ENCODE data around the gene MAPKAP1. TPM values are rescaled to one million over a fixed set of nuclear protein-coding genes. Genes with fewer than 3 reads are reported as not detected.

The MAPKAP1 gene
- total RNA-seq, 1 donor from 2014 or later, result 74.6 TPM

DNA sequence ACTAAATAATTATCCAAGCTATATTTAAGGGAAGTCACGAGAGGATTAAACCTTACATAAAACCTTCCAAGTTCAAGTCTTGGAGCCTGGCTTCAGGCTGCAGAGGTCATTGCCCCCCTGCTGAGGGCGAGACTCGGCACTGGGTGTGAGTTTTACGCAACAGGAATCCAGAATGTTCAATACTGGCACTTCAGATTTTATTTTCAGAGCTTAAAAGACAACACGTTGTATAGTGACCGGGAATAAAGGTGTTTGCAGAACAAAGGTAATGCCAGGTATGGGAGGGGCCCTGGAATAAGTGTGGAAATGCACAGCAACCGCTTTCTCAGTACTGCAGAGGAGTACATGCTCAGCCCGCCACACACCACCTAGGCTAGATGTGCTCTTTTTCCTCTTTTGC lies 238.4 kb downstream of the MAPKAP1 start:
- Mint-ChIP-seq H3K9me3 (ENCODE audit: low read depth) (no peaks in the 10 kb centered on the region), H3K4me3 (ENCODE audit: low read depth) (no peak overlapping the region), H3K27ac (peak overlapping the region; percentile 46), H3K4me1 (ENCODE audit: low read depth) (peaks cover 52% of the 10 kb centered on the region), H3K27me3 (no peaks in the 10 kb centered on the region), H3K36me3 (ENCODE audit: insufficient read depth) (no peaks in the 10 kb centered on the region)
- TF ChIP-seq, protein P1, sequence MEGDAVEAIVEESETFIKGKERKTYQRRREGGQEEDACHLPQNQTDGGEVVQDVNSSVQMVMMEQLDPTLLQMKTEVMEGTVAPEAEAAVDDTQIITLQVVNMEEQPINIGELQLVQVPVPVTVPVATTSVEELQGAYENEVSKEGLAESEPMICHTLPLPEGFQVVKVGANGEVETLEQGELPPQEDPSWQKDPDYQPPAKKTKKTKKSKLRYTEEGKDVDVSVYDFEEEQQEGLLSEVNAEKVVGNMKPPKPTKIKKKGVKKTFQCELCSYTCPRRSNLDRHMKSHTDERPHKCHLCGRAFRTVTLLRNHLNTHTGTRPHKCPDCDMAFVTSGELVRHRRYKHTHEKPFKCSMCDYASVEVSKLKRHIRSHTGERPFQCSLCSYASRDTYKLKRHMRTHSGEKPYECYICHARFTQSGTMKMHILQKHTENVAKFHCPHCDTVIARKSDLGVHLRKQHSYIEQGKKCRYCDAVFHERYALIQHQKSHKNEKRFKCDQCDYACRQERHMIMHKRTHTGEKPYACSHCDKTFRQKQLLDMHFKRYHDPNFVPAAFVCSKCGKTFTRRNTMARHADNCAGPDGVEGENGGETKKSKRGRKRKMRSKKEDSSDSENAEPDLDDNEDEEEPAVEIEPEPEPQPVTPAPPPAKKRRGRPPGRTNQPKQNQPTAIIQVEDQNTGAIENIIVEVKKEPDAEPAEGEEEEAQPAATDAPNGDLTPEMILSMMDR (IDR thresholded peaks at IDR 0.05; ENCODE audit: unreplicated experiment), result no peak
- no peak for DNase-seq (ENCODE audit: low spot score, unreplicated experiment)

DNA sequence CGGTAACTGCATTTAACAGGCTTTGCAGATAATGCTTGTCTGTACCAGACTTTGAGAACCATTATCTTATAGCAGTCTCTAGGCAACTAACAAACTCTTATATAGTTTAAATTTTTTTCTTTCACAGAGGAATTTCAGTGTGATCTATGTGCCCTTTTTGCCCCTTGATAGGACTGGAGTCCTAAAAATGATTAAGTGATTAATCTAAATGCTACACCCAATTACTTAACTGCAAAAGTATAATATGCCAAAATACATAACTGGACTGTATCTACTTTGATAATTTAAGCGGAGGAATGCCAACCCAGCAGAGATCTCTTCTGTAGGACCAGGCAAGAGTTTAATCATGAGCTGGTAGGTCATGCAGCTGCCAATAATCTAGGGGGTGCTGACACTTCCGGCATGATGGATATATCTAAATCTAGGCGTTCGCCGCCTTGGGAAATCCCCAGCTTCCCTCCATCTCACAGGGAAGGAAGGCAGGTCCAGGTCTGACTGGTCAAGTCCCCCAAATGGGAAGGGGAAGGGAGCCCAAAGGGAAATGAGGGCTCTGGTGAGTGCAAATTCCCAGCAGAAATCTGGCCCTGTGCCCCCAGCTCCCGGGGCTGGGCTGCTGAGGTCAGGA lies 239.8 kb downstream of the MAPKAP1 start:
- no peaks in the 10 kb centered on the region for H3K27me3 Mint-ChIP-seq
- TF ChIP-seq, protein P1 (IDR thresholded peaks at IDR 0.05; ENCODE audit: unreplicated experiment), result no peak
- no peaks in the 10 kb centered on the region for H3K9me3 Mint-ChIP-seq (ENCODE audit: low read depth)
- no peak overlapping the region for H3K4me3 Mint-ChIP-seq (ENCODE audit: low read depth)
- H3K4me1 Mint-ChIP-seq (ENCODE audit: low read depth), result peaks cover 52% of the 10 kb centered on the region
- H3K36me3 Mint-ChIP-seq (ENCODE audit: insufficient read depth), result no peaks in the 10 kb centered on the region
- H3K27ac Mint-ChIP-seq, result peak overlapping the region; percentile 36
- no peak for DNase-seq (ENCODE audit: low spot score, unreplicated experiment)

DNA sequence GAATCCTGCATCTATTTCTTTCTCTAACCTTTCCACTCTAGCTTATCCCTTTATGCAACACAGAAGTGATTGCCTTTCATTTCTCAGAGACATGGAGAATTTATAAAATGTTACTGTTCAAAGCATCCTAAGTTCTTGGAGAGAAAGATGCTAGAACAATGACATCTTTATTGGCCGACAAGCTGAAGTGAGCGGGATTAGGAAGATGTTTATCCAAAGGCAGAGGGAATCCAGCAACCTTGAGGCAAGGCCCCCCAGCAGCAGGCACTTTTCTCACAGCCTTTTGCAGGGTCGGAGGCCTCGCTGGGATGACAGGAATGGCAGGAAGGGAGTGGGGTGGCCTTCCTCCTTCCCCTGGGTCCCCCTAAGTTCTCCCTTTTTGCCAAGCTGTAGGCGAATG lies 240.6 kb downstream of the MAPKAP1 start:
- Mint-ChIP-seq H3K9me3 (ENCODE audit: low read depth) (no peaks in the 10 kb centered on the region), H3K27ac (no peak overlapping the region), H3K27me3 (no peaks in the 10 kb centered on the region), H3K4me1 (ENCODE audit: low read depth) (peaks cover 52% of the 10 kb centered on the region), H3K4me3 (ENCODE audit: low read depth) (no peak overlapping the region), H3K36me3 (ENCODE audit: insufficient read depth) (no peaks in the 10 kb centered on the region)
- TF ChIP-seq, protein P1 (IDR thresholded peaks at IDR 0.05; ENCODE audit: unreplicated experiment), result no peak
- DNase-seq (ENCODE audit: low spot score, unreplicated experiment), result no peak

DNA sequence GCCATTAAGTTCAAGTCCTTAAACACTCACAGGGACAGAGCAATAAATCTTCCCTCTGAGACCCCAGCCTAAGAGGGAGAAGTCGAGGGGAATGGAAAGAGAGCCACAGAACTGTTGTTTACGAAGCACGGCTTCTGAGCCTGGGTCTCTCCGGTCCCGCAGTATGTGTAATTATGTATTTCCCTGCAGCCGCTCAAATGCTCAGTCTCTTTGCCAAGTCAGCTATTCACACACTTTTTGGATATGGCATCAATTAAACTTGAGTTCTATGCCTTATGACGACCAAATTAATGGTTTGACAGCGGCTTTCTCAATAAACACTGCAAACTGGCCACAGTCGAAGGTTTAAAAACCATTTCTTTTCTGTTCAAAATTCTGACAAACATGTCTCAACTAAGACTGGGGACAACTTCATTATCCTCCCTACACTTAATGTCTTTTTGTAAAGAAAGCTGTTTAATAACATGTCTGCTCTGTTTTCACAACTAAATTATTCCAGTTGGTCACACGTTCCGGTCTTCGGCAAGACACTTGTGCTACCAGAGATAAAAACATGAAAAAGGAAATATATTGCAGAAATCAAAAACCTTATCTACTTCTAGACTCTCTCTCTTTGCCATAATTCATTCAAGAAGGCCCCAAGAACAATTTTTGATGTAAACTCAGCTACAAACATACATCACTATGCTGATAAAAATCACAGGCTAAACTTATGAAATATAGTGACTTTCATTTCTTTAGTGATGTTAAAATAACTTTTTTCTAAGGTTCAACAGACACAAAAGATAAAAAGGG lies 242.2 kb downstream of the MAPKAP1 start:
- DNase-seq (ENCODE audit: low spot score, unreplicated experiment), result no peak
- TF ChIP-seq, protein P1 (IDR thresholded peaks at IDR 0.05; ENCODE audit: unreplicated experiment), result no peak
- Mint-ChIP-seq H3K27me3 (no peaks in the 10 kb centered on the region), H3K4me3 (ENCODE audit: low read depth) (no peak overlapping the region), H3K36me3 (ENCODE audit: insufficient read depth) (peaks cover under 1% of the 10 kb centered on the region), H3K4me1 (ENCODE audit: low read depth) (peaks cover 45% of the 10 kb centered on the region), H3K27ac (peak overlapping the region; percentile 29), H3K9me3 (ENCODE audit: low read depth) (no peaks in the 10 kb centered on the region)

DNA sequence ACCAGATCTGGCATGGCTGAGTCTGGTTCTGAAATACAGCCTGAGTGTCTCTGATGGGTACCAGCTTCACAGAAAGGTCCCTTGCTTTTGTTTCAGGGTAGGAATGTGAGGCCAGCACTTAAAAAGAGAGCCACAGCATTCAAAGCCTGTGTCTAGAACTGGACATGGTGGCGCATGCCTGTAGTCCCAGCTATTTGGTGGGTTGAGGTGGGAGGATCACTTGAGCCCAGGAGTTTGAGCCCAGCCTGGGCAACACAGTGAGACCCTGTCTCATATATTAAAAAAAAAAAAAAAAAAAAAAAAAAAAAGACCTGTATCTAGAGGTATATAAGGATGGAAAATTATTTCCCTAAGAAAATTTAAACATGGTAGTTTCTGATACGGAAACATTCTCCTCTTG lies 243.1 kb downstream of the MAPKAP1 start:
- H3K27me3 Mint-ChIP-seq, result no peaks in the 10 kb centered on the region
- H3K36me3 Mint-ChIP-seq (ENCODE audit: insufficient read depth), result peaks cover 3% of the 10 kb centered on the region
- H3K9me3 Mint-ChIP-seq (ENCODE audit: low read depth), result no peaks in the 10 kb centered on the region
- DNase-seq (ENCODE audit: low spot score, unreplicated experiment), result no peak
- H3K4me1 Mint-ChIP-seq (ENCODE audit: low read depth), result peaks cover 38% of the 10 kb centered on the region
- TF ChIP-seq, protein P1 (IDR thresholded peaks at IDR 0.05; ENCODE audit: unreplicated experiment), result no peak
- no peak overlapping the region for H3K4me3 Mint-ChIP-seq (ENCODE audit: low read depth)
- H3K27ac Mint-ChIP-seq, result peak overlapping the region; percentile 88

Measured in progenitor cell of endocrine pancreas (in vitro differentiated cells).